ENCODE data around the gene SPNS1.
"Not testable (repeated sequence)": the region's sequence is repeated elsewhere in the genome, so short reads cannot be mapped to it uniquely, and the experiment has no call there.

The SPNS1 gene

DNA sequence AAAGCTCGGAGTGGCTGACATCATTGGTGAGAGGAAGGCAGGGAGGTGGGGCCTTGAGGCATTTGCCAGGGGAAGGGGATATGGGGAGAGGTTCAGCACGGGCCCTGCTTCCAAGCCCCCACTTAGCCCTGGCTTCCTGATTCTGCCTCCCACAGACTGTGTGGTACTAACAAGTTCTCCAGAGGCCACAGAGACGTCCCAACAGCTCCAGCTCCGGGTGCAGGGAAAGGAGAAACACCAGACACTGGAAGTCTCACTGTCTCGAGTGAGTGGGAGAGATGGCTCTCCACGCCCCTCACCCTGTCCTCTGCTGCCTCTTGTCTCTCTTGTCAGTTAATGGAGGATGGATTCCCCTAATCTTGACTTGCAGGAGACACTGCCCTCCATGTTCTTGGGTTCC, 15.7 kb upstream of the SPNS1 start:
- DNase-seq: no peak

DNA sequence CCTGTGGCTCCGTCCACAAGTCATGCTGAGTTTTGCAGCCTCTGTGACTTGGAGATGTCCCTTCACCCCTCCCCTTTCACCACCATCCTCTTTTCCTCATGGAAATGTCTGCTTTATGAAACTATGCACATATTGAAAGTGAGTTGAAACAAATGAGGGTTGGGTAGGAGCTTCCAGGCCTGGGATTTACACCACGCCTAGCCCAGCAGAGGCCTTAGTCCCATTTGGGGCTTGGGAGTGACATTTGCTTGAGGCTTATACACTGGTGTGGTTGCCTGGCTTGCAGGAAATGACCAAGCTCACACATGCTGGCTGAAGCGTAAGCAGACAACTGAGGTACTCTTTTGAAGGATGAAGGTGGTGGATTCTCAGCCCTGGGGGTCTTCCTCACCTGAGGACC, 10.5 kb upstream of the SPNS1 start:
- no peak for DNase-seq

DNA sequence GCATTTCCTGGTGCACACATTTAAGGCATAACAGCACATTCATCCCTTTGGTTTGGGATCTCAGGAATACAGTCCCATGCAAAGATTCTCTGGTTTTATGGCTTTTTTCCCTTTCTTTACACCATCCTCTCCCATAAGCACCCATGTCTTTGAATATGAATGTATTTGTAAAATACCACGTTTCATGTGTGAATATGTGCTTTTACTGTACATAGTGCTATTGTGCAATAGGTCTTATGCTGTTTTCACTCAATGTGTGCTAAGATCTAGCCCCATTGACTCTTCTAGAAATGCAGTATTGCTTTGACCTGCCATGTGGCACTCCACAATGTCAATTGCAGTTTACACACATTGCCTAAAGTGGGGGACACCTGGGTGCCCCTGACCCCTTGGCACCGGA, 10.1 kb upstream of the SPNS1 start:
- DNase-seq: no peak

DNA sequence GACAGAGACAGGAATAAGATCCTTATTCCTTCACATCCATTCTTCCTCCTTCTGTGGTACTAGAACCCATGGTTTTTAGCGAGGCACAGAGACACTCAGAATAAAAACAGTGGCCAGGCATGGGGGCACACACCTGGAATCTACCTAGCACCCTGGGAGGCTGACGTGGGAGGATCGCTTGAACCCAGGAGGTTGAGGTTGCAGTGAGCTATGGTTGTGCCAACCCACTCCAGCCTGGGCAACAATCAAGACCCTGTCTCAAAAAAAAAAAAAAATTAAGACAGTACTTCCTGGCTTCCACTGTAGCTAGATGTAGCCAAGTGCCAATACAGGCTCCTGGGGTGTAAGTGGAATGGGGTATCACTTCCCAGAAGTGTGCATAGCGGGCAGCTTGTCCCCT, 7.4 kb upstream of the SPNS1 start:
- DNase-seq: no peak

DNA sequence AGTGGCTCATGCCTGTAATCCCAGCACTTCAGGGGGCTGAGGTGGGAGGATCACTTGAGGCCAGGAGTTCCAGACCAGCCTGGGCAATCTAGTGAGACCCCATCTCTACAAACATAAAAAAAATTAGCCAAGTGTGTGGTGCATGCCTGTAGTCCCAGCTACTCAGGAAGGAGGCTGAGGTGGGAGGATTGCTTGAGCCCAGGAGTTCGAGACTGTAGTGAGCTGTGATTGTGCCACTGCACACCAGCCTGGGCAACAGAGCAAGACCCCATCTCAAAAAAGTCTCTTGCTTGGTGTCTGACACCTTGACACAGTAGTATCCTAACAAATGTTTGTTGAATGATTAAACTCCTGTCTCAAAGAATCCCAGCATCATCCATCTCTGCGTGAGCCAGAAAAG, 4.9 kb upstream of the SPNS1 start:
- DNase-seq: not testable (repeated sequence)

DNA sequence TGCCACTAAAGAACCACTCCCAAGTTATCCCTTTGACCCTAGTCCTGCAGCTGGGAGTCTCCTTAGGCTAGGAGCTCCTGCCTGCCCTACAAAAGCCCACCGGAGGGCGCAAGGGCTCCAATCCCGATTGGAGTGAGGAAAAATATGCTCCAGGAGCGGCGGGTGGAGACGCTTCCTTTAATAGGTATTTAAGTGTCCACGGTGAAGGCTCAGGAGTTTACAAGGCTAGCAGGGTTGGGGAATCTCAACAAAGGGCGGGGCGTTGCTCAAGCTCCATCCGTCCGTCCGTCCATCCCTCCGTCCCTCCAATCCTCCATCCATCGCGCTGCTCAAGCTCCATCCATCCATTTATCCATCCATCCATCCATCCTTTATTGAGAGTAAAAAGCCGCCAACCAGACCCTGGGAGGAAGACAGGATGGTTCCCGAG, 556 bp upstream of the SPNS1 start:
- DNase-seq: no peak

DNA sequence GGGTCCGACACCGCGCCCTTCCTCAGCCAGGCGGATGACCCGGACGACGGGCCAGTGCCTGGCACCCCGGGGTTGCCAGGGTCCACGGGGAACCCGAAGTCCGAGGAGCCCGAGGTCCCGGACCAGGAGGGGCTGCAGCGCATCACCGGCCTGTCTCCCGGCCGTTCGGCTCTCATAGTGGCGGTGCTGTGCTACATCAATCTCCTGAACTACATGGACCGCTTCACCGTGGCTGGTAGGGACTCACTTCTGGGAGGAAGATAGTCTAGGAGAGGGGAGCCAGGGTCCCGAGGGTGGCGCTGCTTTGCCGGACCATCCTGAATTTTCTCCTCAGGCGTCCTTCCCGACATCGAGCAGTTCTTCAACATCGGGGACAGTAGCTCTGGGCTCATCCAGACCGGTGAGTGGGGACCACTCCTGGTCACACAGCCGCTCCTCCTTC, 601 bp downstream of the SPNS1 start:
- DNase-seq: no peak

DNA sequence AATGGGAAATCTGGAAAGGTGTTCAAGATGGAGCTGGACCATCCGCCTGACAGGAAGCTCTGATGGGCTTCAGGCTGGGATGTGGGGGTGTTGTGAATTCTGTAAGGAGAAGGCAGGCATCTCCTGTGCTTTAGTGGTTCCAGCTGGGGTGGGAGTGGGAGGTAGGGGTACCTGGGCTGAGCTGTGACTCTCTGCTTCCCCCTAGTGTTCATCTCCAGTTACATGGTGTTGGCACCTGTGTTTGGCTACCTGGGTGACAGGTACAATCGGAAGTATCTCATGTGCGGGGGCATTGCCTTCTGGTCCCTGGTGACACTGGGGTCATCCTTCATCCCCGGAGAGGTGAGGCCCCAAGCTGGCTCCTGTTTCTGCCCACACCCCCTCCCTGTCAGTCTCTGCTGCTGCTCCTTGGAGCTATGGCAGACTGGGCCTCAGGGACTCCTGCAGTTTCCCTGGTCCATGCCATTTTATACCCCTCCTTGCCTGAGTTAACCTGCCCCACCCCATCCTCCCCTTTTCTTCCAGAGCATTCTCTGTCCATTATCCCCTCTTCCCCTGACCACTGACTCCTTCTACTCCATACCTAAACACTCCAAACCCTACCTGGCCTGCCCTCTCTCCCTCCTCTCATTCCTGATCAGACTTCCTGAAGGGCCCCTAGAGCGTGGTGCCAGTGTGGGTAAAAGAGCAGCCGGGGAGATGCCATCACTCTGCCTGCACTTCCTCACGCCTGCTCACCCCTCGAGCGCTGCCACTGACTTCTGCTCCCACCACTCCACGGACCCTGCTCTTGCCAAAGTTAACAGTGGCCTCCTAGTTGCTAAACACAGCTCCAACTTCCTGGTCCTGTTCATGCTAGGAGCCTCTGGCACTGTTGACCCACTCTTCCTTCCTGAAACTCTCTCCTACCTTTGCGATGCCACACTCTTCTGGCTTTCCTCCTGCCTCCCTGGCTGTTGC, 3.4 kb downstream of the SPNS1 start:
- DNase-seq: no peak

DNA sequence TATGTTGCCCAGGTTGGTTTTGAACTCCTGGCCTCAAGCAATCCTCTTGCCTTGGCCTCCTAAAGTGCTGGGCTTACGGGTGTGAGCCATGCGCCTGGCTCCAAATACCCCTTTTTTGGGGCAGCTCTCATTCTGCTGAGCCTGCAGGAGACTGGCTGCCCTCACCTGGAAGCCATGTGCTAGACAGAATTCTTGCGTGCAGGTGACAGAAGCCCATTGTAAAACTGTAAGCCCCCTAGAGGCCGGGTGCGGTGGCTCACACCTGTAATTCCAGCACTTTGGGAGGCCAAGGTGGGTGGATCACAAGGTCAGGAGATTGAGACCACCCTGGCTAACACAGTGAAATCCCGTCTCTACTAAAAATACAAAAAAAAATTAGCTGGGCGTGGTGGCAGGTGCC, 5.8 kb downstream of the SPNS1 start:
- not testable (repeated sequence) for DNase-seq

DNA sequence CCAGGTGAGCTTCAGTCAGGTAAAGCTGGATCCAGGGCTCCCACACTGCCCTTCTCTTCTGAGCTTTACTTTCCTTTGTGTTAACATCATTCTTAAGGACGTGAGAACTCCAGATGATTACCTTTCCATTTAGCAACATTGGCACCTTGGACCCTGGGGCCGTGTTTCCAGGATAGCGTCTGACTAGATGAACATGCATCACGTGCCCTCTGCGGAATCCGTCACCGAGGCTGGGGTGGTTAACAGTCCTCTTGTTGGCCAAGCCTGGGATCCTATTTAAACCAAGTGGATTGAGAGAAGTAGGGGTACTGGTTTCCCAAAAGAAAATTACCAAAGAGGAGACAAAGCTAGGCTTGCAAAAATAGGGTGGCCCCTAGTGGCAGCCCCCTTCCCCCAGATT, 6.4 kb downstream of the SPNS1 start:
- no peak for DNase-seq

DNA sequence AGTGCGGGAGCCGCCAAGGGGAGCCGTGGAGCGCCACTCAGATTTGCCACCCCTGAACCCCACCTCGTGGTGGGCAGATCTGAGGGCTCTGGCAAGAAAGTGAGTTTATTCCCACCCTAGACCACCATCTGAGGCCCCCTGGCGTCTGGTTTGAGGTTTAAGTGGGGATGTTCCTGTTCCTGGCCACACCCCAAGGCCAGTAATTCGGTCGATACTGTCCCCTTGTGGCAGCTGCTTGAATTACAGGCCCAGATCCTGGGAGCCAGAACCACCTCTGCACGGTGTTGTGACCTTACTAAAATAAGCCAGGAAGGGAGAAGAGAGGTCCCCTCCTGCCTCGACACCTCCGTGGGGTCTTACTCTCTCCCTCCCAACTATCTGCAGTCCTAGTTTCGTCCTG, 6.9 kb downstream of the SPNS1 start:
- DNase-seq: no peak

DNA sequence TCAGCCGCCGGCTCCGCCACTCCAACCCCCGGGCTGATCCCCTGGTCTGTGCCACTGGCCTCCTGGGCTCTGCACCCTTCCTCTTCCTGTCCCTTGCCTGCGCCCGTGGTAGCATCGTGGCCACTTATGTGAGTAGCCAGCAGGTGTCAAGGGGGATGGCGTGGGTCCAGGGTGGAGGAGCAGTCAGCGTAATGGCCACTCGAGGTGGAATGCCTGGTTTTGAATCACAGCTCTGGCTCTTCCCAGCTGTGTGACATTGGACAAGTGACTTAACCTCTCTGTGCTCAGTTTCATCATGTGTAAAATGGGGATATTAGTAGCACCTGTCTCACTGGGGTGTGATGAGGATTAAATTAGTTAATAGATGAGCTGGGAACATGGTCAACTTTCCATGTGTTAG, 7.8 kb downstream of the SPNS1 start:
- no peak for DNase-seq

DNA sequence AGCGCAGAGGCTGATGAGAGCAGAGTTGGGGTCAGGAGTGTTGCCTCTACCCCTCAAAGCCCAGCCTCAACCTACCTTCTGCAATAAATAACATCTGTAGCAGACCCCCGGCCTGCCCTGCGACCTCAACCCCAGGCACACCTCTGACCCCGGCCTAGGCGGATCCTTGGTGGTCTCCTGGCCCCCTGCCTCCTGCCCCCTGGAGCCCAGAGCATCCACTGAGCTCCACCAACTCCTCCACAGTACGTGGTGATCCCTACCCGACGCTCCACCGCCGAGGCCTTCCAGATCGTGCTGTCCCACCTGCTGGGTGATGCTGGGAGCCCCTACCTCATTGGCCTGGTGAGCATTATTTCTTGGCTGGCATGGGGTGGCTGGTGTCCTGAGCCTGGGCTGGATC, 8.4 kb downstream of the SPNS1 start:
- no peak for DNase-seq

DNA sequence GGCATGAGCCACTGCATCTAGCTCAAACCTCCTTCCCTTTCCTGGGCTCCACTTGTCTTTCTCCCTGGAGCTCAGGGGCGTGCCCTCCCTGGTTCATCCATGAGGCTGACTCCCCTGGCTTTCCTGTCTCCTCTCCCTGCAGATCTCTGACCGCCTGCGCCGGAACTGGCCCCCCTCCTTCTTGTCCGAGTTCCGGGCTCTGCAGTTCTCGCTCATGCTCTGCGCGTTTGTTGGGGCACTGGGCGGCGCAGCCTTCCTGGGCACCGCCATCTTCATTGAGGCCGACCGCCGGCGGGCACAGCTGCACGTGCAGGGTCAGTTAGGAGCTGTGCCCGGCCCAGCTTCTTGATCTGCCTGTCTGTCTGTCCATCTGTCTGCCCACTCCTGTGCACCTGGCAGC, 9.1 kb downstream of the SPNS1 start:
- no peak for DNase-seq

DNA sequence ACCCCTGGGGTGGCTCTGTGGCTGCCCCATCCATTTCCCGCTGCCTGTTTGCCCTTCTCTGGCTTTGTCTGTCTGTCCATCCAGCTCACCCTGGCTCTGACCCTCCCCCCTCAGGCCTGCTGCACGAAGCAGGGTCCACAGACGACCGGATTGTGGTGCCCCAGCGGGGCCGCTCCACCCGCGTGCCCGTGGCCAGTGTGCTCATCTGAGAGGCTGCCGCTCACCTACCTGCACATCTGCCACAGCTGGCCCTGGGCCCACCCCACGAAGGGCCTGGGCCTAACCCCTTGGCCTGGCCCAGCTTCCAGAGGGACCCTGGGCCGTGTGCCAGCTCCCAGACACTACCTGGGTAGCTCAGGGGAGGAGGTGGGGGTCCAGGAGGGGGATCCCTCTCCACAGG, 9.5 kb downstream of the SPNS1 start:
- no peak for DNase-seq

DNA sequence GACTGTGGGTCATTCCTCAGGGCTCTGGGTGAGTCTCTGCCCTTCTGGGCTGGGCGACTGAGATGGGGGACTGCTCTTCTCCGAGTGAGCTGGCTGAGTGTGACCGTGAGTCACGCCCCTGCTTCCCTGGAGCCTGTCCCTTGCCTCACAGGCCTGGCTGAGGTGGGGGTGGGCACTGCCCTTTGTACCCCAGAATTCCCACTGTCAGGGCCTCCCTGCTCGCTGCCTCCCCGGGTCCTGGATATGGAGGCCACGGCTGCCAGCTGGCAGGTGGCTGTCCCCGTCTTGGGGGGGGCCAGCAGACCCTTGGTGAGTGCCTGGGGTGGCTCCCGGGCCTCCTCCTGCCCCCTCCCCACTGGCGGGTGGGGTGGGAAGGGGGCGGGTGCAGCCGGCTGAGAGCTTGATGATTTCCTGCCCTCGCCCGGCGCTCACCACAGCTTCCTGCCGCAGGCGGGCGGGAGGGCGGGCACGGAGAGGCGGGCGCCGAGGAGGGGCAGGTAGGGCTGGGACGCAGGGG, 10.1 kb downstream of the SPNS1 start, which contains the start of gene LAT:
Gene LAT (plus strand): TSS at position 434 of the 517 bp plus-strand sequence. CDS start 366 bp downstream, outside the sequence.
- DNase-seq: no peak

DNA sequence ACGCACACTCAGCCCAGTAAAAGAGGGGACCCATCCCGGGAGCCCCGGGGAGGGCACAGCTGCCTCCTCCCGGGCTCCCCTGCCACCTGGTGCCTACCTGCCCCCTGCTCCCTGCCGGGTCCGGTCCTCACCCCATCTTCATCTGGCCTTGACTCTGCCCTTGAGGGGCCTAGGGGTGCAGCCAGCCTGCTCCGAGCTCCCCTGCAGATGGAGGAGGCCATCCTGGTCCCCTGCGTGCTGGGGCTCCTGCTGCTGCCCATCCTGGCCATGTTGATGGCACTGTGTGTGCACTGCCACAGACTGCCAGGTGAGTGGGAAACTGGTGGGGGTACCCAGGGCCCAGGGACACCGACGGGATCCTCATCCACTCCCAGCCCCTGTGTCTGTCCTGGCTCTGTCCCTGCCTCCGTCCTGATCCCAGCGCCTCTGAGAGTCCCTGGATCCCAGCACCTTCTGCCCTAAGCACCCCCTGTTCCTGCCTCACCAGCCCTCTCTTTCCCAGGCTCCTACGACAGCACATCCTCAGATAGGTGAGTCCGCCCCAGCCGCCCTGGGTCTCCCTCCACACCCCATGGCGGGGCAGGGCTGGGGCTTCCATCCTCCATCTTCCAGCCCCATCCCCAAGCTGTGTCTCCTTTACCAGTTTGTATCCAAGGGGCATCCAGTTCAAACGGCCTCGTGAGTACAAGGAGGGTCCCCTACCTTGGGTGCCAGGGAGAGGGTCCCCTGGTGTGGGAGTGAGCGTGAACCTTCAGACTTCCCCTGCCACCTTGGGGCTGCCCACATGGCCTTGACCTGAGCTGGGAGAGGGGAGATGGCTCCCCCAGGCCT, 10.8 kb downstream of the SPNS1 start:
- no peak for DNase-seq

DNA sequence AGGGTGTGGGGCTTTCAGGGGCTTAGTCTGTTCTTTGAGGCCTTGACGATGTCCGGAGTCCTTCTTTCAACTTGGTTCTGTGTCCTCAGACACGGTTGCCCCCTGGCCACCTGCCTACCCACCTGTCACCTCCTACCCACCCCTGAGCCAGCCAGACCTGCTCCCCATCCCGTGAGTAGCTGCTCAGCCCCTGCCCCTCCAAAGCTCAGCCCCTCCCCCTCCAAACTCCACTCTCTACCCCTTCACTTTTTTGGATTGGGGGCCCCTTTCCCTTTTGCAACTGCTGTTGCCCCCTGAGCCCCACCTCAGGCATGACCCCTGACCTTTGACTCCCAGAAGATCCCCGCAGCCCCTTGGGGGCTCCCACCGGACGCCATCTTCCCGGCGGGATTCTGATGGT, 11.5 kb downstream of the SPNS1 start:
- DNase-seq: no peak

DNA sequence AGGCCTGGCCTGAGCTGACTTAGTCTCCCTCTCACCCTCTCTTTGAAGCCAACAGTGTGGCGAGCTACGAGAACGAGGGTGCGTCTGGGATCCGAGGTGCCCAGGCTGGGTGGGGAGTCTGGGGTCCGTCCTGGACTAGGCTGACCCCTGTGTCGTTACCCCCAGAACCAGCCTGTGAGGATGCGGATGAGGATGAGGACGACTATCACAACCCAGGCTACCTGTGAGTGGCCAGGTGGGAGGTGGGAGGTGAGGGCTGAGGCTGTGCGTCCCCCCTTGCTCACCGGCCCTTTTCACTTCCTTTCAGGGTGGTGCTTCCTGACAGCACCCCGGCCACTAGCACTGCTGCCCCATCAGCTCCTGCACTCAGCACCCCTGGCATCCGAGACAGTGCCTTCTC, 11.9 kb downstream of the SPNS1 start:
- no peak for DNase-seq

DNA sequence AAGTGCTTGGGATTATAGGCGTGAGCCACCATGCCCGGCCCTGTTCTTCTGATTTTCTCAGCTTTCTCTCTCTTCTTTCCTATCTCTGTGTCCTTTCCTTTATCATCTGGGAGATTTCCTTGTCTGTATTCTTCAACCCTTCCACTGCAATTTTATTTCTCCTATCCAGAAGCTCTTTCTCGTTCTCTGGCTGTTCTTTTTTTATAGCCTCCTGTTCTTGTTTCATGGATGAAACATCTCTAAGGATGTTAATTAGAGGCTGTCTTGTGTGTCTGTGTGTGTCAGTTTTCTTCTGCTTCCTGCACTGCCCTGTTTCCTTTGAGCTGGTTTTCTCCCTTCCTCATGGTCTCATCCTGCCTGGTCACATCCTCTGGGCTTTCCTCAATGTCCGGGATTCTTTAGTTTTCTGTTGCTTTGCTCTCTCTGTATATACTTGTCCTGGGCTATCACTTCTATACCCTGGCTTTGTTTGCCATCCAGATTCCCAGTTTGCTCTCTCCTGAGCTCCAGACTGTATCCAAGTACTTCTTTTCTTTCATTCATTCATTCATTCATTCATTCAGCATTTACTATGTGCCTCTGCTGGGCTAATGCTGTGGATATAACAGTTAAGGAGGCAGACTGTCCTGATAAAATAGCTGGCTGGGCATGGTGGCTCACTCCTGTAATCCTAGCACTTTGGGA, 12.7 kb downstream of the SPNS1 start:
- no peak for DNase-seq

DNA sequence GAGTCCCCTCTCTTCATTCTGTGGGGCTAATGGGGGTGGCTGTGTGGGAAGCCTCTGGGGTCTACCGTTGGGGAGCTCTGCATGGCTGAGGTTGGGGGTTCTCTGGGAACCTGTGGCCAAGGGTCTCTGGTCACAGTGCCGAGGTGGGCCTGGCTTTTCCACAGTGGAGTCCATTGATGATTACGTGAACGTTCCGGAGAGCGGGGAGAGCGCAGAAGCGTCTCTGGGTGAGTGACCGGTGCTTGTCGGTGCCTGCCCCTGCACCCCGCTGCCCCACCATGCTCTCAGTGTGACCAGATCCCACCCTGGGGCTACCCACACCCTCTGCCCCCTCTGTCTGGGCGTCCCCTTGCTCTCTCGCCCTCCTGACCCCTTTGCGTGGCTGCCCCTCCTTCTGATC, 14.8 kb downstream of the SPNS1 start:
- DNase-seq: no peak

DNA sequence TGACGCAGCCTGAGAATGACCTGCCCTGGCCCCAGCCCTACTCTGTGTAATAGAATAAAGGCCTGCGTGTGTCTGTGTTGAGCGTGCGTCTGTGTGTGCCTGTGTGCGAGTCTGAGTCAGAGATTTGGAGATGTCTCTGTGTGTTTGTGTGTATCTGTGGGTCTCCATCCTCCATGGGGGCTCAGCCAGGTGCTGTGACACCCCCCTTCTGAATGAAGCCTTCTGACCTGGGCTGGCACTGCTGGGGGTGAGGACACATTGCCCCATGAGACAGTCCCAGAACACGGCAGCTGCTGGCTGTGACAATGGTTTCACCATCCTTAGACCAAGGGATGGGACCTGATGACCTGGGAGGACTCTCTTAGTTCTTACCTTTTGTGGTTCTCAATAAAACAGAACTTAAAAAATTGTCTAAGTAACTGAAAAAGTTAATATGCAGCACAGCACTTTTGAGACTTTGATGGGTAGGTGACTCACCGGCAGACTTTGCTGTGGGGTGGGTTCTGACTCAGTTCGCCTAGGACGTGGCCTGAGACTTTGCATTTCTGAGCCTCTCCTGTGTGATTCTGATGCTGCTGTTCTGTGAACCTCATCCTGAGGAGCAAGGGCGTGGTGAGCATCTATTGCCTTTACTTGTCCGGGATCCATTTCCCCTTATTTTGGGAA, 15.9 kb downstream of the SPNS1 start:
- DNase-seq: no peak

Measured in NCI-H748 treated with DMSO at 0.1 percent for 48 hours (cell line).